Glutamatergic neuron (in vitro differentiated cells): ENCODE data around the gene ARTN. TPM values are rescaled to one million over a fixed set of nuclear protein-coding genes. Genes with fewer than 3 reads are reported as not detected.
A peak's percentile ranks its signal among the peaks of the same experiment; 100 is the strongest.

Experiments
- DNase-seq: peaks from one replicate; pipeline ENCODE4 v3.0.0; 2022
- H3K27ac Mint-ChIP-seq: one replicate; pipeline ENCODE4 v1.8.0; 2020; ENCODE audit warnings: mild to moderate bottlenecking, mixed read lengths, inconsistent platforms; ENCODE audit not compliant: unreplicated experiment
- H3K27me3 Mint-ChIP-seq: one replicate; pipeline ENCODE4 v1.8.0; 2020; ENCODE audit warnings: mild to moderate bottlenecking, moderate library complexity, mixed read lengths, inconsistent platforms; ENCODE audit not compliant: unreplicated experiment
- H3K36me3 Mint-ChIP-seq: one replicate; pipeline ENCODE4 v1.8.0; 2020; ENCODE audit warnings: mild to moderate bottlenecking, mixed read lengths, inconsistent platforms; ENCODE audit not compliant: unreplicated experiment
- H3K4me1 Mint-ChIP-seq: one replicate; pipeline ENCODE4 v1.8.0; 2020; ENCODE audit warnings: mild to moderate bottlenecking, low read depth, mixed read lengths, inconsistent platforms; ENCODE audit not compliant: unreplicated experiment
- H3K4me3 Mint-ChIP-seq: one replicate; pipeline ENCODE4 v1.8.0; 2020; ENCODE audit warnings: mild to moderate bottlenecking, mixed read lengths, inconsistent platforms; ENCODE audit not compliant: unreplicated experiment
- H3K9me3 Mint-ChIP-seq: one replicate; pipeline ENCODE4 v1.8.0; 2020; ENCODE audit warnings: mild to moderate bottlenecking, moderate library complexity, mixed read lengths, inconsistent platforms; ENCODE audit not compliant: unreplicated experiment
- CTCF ChIP-seq: fragments of 200-600 bp; sonication (generic); IDR thresholded peaks from one replicate; pipeline ENCODE4 v1.5.0; 2021; ENCODE audit not compliant: partially characterized antibody, unreplicated experiment
- total RNA-seq: library from RNA; stranded (reverse); fragmentation: NEBNext Ultra II Directional; extraction: Animal tissue kit (Norgen Biotek cat#: 25700); gene quantifications from one replicate; pipeline ENCODE4 v1.2.1, GENCODE V29; 2021; ENCODE audit not compliant: unreplicated experiment

Gene ARTN
- total RNA-seq, 1 donor from 2014 or later: not detected

GRCh38 chr1:43951021-43951985 lies 17.7 kb downstream of the ARTN start:
- no peak overlapping the region for H3K27ac Mint-ChIP-seq
- DNase-seq: no peak
- peaks cover 11% of the 10 kb centered on the region for H3K4me1 Mint-ChIP-seq
- peaks cover 7% of the 10 kb centered on the region for H3K36me3 Mint-ChIP-seq
- H3K9me3 Mint-ChIP-seq: peaks cover 4% of the 10 kb centered on the region
- no peak overlapping the region for H3K4me3 Mint-ChIP-seq
- peaks cover 1% of the 10 kb centered on the region for H3K27me3 Mint-ChIP-seq
- TF ChIP-seq CTCF: no peak

GRCh38 chr1:43952731-43953346 lies 19.2 kb downstream of the ARTN start:
- TF ChIP-seq CTCF: no peak
- peak overlapping the region; percentile 34 for H3K4me3 Mint-ChIP-seq
- peaks cover 7% of the 10 kb centered on the region for H3K36me3 Mint-ChIP-seq
- peaks cover 4% of the 10 kb centered on the region for H3K9me3 Mint-ChIP-seq
- peaks cover 3% of the 10 kb centered on the region for H3K27me3 Mint-ChIP-seq
- no peak for DNase-seq
- no peak overlapping the region for H3K27ac Mint-ChIP-seq
- H3K4me1 Mint-ChIP-seq: peaks cover 9% of the 10 kb centered on the region

GRCh38 chr1:43953361-43953760 lies 19.8 kb downstream of the ARTN start:
- Mint-ChIP-seq H3K4me1 (peaks cover 6% of the 10 kb centered on the region), H3K36me3 (peaks cover 7% of the 10 kb centered on the region)

GRCh38 chr1:43954036-43954435 lies 20.4 kb downstream of the ARTN start:
- H3K4me3 Mint-ChIP-seq: no peak overlapping the region
- peaks cover 6% of the 10 kb centered on the region for H3K4me1 Mint-ChIP-seq
- H3K36me3 Mint-ChIP-seq: peaks cover 7% of the 10 kb centered on the region
- peaks cover 5% of the 10 kb centered on the region for H3K9me3 Mint-ChIP-seq
- TF ChIP-seq CTCF: no peak
- H3K27ac Mint-ChIP-seq: no peak overlapping the region
- H3K27me3 Mint-ChIP-seq: peaks cover 3% of the 10 kb centered on the region
- DNase-seq: no peak

More at GRCh38 chr1:43953361-43953760, 19.8 kb downstream of the ARTN start:
- DNase-seq: no peak
- no peak for TF ChIP-seq CTCF
- H3K27me3 Mint-ChIP-seq: peaks cover 3% of the 10 kb centered on the region
- H3K4me3 Mint-ChIP-seq: peak overlapping the region; percentile 34
- peaks cover 4% of the 10 kb centered on the region for H3K9me3 Mint-ChIP-seq
- no peak overlapping the region for H3K27ac Mint-ChIP-seq

- Mint-ChIP-seq H3K4me3 (no peak overlapping the region), H3K4me1 (no peaks in the 10 kb centered on the region), H3K9me3 (peaks cover 2% of the 10 kb centered on the region), H3K36me3 (no peaks in the 10 kb centered on the region), H3K27ac (no peak overlapping the region), H3K27me3 (peaks cover 1% of the 10 kb centered on the region)
- no peak for DNase-seq
- no peak for TF ChIP-seq CTCF
These were observed 22.6 kb downstream of the ARTN start for GRCh38 chr1:43956234-43956633.
